Right lobe of liver (tissue), 6 donors: Measurements from ENCODE around the gene PSMB10. TPM values are rescaled to one million over a fixed set of nuclear protein-coding genes. Genes with fewer than 3 reads are reported as not detected.
A peak's percentile ranks its signal among the peaks of the same experiment; 100 is the strongest.
"Not testable (repeated sequence)": the region's sequence is repeated elsewhere in the genome, so short reads cannot be mapped to it uniquely, and the experiment has no call there.

Source experiments
- ATAC-seq, 4 donors: fragments of 200-7000 bp; cut with Tn5 transposase; one replicate each; pipeline ENCODE4 v1.9.1; 2020; ENCODE audit warnings: mild to moderate bottlenecking in 4 of 4, moderate library complexity in 4 of 4
- DNase-seq, 3 donors: peaks; one replicate each; pipeline ENCODE4 v3.0.0-alpha.2; 2020
- H3K27ac ChIP-seq, 3 donors: fragments of 200-600 bp; one replicate each; pipeline ENCODE4 v1.8.0; 2022
- H3K27me3 ChIP-seq, 2 donors: fragments of 200-600 bp; one replicate each; pipeline ENCODE4 v1.8.0; 2022
- H3K36me3 ChIP-seq, 4 donors: fragments of 200-600 bp; sonication (generic) in 1 of 4; one replicate each; pipeline versions ENCODE4 v1.5.1 to v1.8.0; 2017 to 2022; ENCODE audit warnings: control low read depth in 1 of 4
- H3K4me1 ChIP-seq, 4 donors: fragments of 200-600 bp; sonication (generic) in 1 of 4; one replicate each; pipeline versions ENCODE4 v1.5.1 to v1.8.0; 2017 to 2022; ENCODE audit warnings: control low read depth in 1 of 4
- H3K4me3 ChIP-seq, 3 donors: fragments of 200-600 bp; one replicate each; pipeline ENCODE4 v1.8.0; 2022
- H3K9me3 ChIP-seq, 4 donors: fragments of 200-600 bp; sonication (generic) in 1 of 4; one replicate each; pipeline versions ENCODE4 v1.5.1 to v1.8.0; 2017 to 2022; ENCODE audit warnings: control low read depth in 1 of 4
- POLR2A ChIP-seq: fragments of 450-650 bp; IDR thresholded peaks from one replicate; pipeline ENCODE4 v1.6.1; 2017; ENCODE audit warnings: antibody characterized with exemption, mild to moderate bottlenecking
- WGBS: methylation state at CpG from one replicate; pipeline ENCODE4 v1.1.6; 2018; ENCODE audit warnings: low coverage, low lambda C conversion rate; ENCODE audit not compliant: insufficient coverage; ENCODE audit errors: missing lambda C conversion rate; 5-methylcytosine and 5-hydroxymethylcytosine counted together
- intact Hi-C, 2 donors: fragments of 100-400 bp; cut with DNase I; formaldehyde crosslinking; loops; one replicate each; pipeline versions ENCODE4 v1.11.2 to v1.14.1; 2022
- total RNA-seq, 6 experiments: library from RNA; depleted of rRNA in 2 of 6; stranded (reverse); fragments of >200 nt in 2 of 6; fragmentation: NEBNext Ultra II Directional in 3 of 6; extraction: Animal tissue kit (Norgen Biotek cat#: 25700) in 3 of 6; gene quantifications; one replicate each; pipeline versions ENCODE4 v1.1.0 to v1.2.4, GENCODE V29; 2016 to 2023
- TF ChIP-seq, protein P1 (sequence below), 4 donors: fragments of 200-600 bp in 3 of 4; fragments of 450-650 bp in 1 of 4; IDR thresholded peaks; one replicate each; pipeline versions ENCODE4 v1.5.1 to v1.8.0; 2016 to 2022; ENCODE audit warnings: antibody characterized with exemption in 4 of 4, mild to moderate bottlenecking in 2 of 4
- donor health status: DM: no; HTN: yes; CAD: no.
- donor health status: DM: no; HTN: no; CAD: no.
- donor health status: DM: no; HTN: no; CAD: no.
- donor health status: DM: no; HTN: yes; CAD: no.
- donor health status: DM: no; HTN: yes; CAD: no.

The PSMB10 gene
- total RNA-seq, 6 experiments from 2014 or later = 19.0 to 39.6 (median 22.7) TPM

DNA sequence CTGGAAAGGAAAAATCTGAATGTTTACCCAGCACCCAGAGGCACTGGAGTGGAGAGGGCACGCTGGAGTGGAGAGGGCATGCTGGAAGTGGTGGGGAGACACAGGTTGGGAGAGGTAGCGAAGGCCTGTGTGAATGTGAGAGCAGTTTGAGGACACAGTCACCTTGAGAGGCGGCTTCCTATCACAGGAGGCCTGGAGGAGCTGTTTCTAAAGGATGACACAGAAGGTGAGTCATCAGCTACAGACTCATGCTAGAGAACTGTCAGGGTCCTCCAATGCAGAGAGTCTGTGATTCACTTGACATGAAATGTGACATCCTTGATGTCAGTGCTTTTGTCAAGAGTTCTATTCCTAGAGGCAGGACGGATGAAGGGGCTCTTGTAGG, 18.8 kb downstream of the PSMB10 start:
- DNase-seq = no peak
- 92% methylated on average over 2 of the region's 4 CpGs for WGBS
- intact Hi-C loops = no loop called here
- TF ChIP-seq POLR2A = no peak
- TF ChIP-seq, protein P1, sequence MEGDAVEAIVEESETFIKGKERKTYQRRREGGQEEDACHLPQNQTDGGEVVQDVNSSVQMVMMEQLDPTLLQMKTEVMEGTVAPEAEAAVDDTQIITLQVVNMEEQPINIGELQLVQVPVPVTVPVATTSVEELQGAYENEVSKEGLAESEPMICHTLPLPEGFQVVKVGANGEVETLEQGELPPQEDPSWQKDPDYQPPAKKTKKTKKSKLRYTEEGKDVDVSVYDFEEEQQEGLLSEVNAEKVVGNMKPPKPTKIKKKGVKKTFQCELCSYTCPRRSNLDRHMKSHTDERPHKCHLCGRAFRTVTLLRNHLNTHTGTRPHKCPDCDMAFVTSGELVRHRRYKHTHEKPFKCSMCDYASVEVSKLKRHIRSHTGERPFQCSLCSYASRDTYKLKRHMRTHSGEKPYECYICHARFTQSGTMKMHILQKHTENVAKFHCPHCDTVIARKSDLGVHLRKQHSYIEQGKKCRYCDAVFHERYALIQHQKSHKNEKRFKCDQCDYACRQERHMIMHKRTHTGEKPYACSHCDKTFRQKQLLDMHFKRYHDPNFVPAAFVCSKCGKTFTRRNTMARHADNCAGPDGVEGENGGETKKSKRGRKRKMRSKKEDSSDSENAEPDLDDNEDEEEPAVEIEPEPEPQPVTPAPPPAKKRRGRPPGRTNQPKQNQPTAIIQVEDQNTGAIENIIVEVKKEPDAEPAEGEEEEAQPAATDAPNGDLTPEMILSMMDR (IDR thresholded peaks at IDR 0.05) = no peak
- H3K4me1 ChIP-seq = peaks cover 0 to 27% (median 13%) of the 10 kb centered on the region in 4 donors
- H3K27me3 ChIP-seq = no peaks in the 10 kb centered on the region
- H3K9me3 ChIP-seq = no peaks in the 10 kb centered on the region
- no peak overlapping the region for H3K4me3 ChIP-seq
- no peak overlapping the region for H3K27ac ChIP-seq
- peak in 1 of 4 donors; percentile 21 for ATAC-seq
- peaks cover 0 to 3% (median 0%) of the 10 kb centered on the region in 4 donors for H3K36me3 ChIP-seq

- 64% methylated on average over 4 of the region's 6 CpGs for WGBS
- H3K4me3 ChIP-seq = no peak overlapping the region
- no peaks in the 10 kb centered on the region for H3K27me3 ChIP-seq
- peak overlapping the region in 1 of 3 donors; percentile 68 for H3K27ac ChIP-seq
- ATAC-seq (no peak), DNase-seq (no peak)
- no peak for TF ChIP-seq POLR2A
- TF ChIP-seq, protein P1 (IDR thresholded peaks at IDR 0.05) = no peak
- H3K4me1 ChIP-seq = peaks cover 0 to 27% (median 13%) of the 10 kb centered on the region in 4 donors
- H3K9me3 ChIP-seq = no peaks in the 10 kb centered on the region
- intact Hi-C loops = no loop called here
- peaks cover 0 to 3% (median 0%) of the 10 kb centered on the region in 4 donors for H3K36me3 ChIP-seq
Measured at GRCh38 chr16:67917140-67917851, 19.4 kb downstream of the PSMB10 start.

DNA sequence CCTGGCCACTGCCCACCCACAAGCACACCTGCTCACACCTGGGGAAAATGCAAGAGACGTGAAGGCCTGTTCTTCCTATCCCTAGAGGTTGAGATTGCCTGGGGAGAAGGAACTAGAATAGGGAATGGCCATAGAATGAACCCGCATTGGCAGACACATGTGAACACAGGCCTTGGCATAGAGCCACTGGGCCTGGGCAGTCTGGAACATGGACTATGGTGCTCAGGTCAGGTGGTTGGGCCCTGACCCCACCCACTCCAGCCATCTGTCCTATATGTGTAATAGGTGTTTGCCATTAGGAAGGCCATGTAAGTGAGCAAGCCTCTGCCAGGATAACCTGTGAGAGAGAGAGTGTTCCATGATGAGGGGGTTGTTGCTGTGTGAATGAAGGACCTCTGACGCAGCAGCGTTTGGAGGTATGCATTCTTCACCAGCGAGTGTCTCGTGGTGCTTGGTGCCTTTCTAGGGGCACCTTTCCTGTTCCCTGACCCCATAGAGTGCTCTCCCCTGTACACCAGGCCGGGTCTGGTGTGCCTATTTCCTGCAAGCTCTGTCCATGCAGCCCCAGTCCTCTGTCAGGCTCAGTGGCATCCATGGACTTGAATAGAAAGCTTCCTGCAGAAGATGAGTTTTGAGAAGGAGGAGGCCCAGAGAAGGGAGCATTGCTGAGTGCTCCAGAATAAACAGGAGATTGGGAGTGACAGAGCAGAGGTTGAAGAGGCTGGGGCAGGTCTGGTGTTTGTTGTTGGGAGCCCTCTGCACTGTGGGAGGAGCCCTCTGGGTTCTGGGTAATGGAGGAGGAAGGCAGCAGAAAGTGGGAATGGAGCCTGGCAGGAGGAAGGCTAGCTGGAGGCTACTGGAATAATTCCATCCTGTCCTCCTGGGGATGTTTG, 20.6 kb downstream of the PSMB10 start:
- peaks cover 0 to 3% (median 0%) of the 10 kb centered on the region in 4 donors for H3K36me3 ChIP-seq
- no peaks in the 10 kb centered on the region for H3K27me3 ChIP-seq
- 61% methylated on average over 5 of the region's 7 CpGs for WGBS
- H3K9me3 ChIP-seq = no peaks in the 10 kb centered on the region
- H3K4me3 ChIP-seq = no peak overlapping the region
- intact Hi-C loops = no loop called here
- peak overlapping the region in 2 of 3 donors; percentile 26 to 68 for H3K27ac ChIP-seq
- DNase-seq (peak; percentile 71 to 90 (median 88)), ATAC-seq (peak; percentile 87 to 91 (median 88))
- TF ChIP-seq POLR2A = no peak
- TF ChIP-seq, protein P1 (IDR thresholded peaks at IDR 0.05) = no peak
- H3K4me1 ChIP-seq = peaks cover 0 to 27% (median 13%) of the 10 kb centered on the region in 4 donors

GRCh38 chr16:67915496-67915769, 21.2 kb downstream of the PSMB10 start:
- H3K4me3 ChIP-seq, DNase-seq, intact Hi-C loops, H3K36me3 ChIP-seq, H3K9me3 ChIP-seq, H3K27me3 ChIP-seq: not testable (repeated sequence)
- WGBS = no CpG with 5 or more reads among the region's 2 CpGs
- ATAC-seq = peak in 1 of 4 donors; percentile 3
- peaks cover 0 to 27% (median 13%) of the 10 kb centered on the region in 4 donors for H3K4me1 ChIP-seq
- peak overlapping the region in 2 of 3 donors; percentile 26 to 68 for H3K27ac ChIP-seq
